ENCODE data around the gene PZP.
"Not testable (repeated sequence)": the region's sequence is repeated elsewhere in the genome, so short reads cannot be mapped to it uniquely, and the experiment has no call there.

The PZP gene

DNA sequence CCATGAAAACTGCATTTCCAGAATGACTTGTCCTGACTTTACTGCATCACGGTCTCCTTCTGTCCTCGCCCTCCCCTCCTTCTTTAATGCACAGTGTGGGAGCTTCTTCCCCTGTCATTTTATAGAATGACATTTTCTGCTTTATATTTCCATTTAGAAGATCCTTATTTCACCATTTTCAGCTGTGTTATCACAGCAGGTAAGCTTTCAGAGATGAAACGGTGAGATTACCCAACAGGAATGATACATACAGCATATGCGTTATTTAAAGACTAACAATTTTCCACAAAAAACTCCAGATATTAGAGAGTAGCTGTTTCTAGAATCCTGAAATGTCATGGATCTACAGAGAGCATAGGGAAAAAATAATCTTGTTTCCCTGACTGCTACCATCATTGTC lies 27.3 kb upstream of the PZP start:
- TF ChIP-seq, protein P1, sequence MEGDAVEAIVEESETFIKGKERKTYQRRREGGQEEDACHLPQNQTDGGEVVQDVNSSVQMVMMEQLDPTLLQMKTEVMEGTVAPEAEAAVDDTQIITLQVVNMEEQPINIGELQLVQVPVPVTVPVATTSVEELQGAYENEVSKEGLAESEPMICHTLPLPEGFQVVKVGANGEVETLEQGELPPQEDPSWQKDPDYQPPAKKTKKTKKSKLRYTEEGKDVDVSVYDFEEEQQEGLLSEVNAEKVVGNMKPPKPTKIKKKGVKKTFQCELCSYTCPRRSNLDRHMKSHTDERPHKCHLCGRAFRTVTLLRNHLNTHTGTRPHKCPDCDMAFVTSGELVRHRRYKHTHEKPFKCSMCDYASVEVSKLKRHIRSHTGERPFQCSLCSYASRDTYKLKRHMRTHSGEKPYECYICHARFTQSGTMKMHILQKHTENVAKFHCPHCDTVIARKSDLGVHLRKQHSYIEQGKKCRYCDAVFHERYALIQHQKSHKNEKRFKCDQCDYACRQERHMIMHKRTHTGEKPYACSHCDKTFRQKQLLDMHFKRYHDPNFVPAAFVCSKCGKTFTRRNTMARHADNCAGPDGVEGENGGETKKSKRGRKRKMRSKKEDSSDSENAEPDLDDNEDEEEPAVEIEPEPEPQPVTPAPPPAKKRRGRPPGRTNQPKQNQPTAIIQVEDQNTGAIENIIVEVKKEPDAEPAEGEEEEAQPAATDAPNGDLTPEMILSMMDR (IDR thresholded peaks at IDR 0.05; ENCODE audit: low read depth, low read length): no peak
- in situ Hi-C loops (cut with HindIII; ENCODE audit: low sequenced_read_pairs): no loop called here
- no peak overlapping the region for H3K4me3 ChIP-seq (ENCODE audit: low read depth, low read length)
- DNase-seq (ENCODE audit: low read depth, low spot score): no peak

DNA sequence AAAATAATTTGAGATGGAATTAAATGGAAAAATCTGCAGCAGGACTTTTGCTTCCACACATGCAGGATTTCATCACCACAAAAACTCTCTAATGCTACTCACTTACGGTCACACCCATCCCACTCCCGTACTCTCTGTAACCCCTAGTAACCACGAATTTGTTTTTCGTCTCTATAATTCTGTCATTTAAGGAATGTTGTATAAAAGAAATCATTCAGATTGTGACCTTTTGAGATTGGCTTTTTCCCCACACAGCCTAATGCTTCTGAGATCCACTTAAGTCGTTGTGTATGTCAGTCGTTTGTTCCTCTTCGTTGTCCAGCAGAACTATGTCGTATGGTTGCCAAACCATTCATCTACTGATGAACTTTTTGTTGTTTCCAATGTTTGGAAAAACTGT lies 19.8 kb upstream of the PZP start:
- TF ChIP-seq, protein P1 (IDR thresholded peaks at IDR 0.05; ENCODE audit: low read depth, low read length): no peak
- in situ Hi-C loops (cut with HindIII; ENCODE audit: low sequenced_read_pairs): no loop called here
- DNase-seq (ENCODE audit: low read depth, low spot score): no peak
- no peak overlapping the region for H3K4me3 ChIP-seq (ENCODE audit: low read depth, low read length)

DNA sequence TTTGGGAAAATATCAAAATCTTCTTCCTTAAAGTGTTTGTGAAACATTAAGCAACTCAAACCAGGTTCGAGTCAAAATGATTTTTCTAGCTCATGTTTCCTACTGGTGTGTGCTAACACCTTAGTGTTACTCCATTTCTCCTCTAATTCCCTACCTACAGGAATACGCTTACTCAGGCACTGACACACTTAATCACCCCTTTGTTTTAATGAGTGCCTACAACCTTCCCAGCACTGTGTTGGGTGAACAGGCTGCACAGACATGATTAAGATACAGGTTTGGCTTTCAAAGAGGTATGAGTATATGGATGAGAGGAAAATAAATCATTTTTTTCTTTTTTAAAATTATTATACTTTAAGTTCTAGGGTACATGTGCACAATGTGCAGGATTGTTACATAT lies 15.6 kb upstream of the PZP start:
- TF ChIP-seq, protein P1 (IDR thresholded peaks at IDR 0.05; ENCODE audit: low read depth, low read length): no peak
- DNase-seq (ENCODE audit: low read depth, low spot score): no peak
- H3K4me3 ChIP-seq (ENCODE audit: low read depth, low read length): no peak overlapping the region
- in situ Hi-C loops (cut with HindIII; ENCODE audit: low sequenced_read_pairs): no loop called here

DNA sequence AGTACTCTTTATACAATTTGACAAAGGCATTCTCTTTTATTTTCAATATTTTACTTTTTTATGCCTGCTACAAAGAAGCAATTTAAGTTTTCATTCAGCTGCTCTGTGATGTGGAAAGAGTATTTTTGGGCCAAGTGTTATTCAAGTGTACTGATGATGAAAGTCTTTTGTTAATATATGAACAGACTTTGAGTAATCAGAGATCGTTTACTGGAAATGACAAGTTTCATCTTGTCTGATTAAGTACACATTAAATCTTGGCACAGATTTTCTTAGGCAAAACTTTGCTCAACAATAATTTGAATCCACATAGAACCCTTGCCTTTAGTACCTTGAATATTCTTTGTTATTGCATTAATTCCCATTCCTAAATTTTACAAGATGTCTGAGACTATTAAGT lies 13.3 kb upstream of the PZP start:
- TF ChIP-seq, protein P1 (IDR thresholded peaks at IDR 0.05; ENCODE audit: low read depth, low read length): no peak
- H3K4me3 ChIP-seq (ENCODE audit: low read depth, low read length): no peak overlapping the region
- in situ Hi-C loops (cut with HindIII; ENCODE audit: low sequenced_read_pairs): no loop called here
- no peak for DNase-seq (ENCODE audit: low read depth, low spot score)

DNA sequence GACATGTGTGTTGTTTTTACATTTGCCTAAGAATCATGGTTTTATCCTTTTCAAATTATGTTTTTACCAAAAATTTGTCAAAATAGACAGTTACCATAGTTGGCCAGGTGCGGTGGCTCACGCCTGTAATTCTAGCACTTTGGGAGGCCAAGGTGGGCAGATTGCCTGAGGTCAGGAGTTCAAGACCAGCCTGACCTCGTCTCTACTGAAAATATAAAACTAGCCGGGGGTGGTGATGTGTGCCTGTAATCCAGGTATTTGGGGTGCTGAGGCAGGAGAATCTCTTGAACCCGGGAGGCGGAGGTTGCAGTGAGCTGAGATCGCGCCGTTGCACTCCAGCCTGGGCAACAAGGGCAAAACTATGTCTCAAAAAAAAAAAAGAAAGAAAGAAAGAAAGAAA lies 12.8 kb upstream of the PZP start:
- DNase-seq (ENCODE audit: low read depth, low spot score); in situ Hi-C loops (cut with HindIII; ENCODE audit: low sequenced_read_pairs); H3K4me3 ChIP-seq (ENCODE audit: low read depth, low read length): not testable (repeated sequence)

DNA sequence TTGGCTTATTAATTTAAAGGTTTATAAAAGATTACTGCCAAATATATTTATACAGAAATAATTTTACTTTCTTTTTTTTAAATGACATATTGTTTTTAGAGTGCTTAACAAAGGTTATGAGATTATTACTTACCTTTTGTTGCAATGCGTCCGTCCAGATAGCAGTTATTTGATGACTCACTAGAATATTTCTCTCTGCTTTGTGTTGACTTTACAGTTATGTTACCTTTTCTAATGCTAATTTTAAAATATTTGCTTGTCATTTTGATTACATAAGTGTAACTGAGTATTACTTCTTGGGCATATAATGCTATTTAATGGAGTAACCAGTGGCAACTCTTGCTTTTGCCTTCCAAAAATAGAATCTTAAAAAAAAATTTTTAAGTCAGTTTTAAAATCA lies 6.3 kb upstream of the PZP start:
- H3K4me3 ChIP-seq (ENCODE audit: low read depth, low read length): no peak overlapping the region
- in situ Hi-C loops (cut with HindIII; ENCODE audit: low sequenced_read_pairs): no loop called here
- TF ChIP-seq, protein P1 (IDR thresholded peaks at IDR 0.05; ENCODE audit: low read depth, low read length): no peak
- DNase-seq (ENCODE audit: low read depth, low spot score): no peak

DNA sequence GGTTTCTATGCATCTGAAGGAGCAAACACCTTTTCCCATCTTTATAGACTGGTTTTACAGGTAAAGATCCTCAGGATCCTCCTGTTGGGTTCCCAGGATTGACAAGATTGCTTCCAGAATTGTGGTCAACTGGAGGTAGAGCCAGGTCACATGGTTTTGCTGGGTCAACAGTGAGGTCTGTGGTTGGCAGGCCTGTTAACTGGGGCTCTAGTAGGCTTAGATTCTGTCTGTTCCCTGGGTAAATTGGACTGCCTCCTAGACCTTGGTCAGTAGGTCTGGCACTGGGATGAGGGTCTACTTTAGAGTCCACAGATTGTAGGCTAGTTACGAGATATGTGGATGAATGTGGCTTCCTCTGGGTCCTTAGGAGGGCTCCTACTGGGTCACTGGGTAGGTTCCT lies 3.5 kb upstream of the PZP start:
- in situ Hi-C loops (cut with HindIII; ENCODE audit: low sequenced_read_pairs): no loop called here
- TF ChIP-seq, protein P1 (IDR thresholded peaks at IDR 0.05; ENCODE audit: low read depth, low read length): no peak
- no peak overlapping the region for H3K4me3 ChIP-seq (ENCODE audit: low read depth, low read length)
- no peak for DNase-seq (ENCODE audit: low read depth, low spot score)

Measured in astrocyte of the spinal cord (primary cell).